IPS-18a (cell line): ENCODE results near the gene PPP1R26.

Experiments used
- H3K27ac ChIP-seq: one replicate; pipeline ENCODE4 v1.5.1; 2013; ENCODE audit warnings: low read length
- H3K27me3 ChIP-seq: one replicate; pipeline ENCODE4 v1.6.1; 2013; ENCODE audit warnings: mild to moderate bottlenecking, low read length; ENCODE audit not compliant: control insufficient read depth, insufficient read depth
- H3K36me3 ChIP-seq: one replicate; pipeline ENCODE4 v1.6.1; 2013; ENCODE audit warnings: low read depth, low read length; ENCODE audit not compliant: control insufficient read depth
- H3K4me1 ChIP-seq: one replicate; pipeline ENCODE4 v1.6.1; 2013; ENCODE audit warnings: low read depth, low read length; ENCODE audit not compliant: control insufficient read depth
- H3K4me3 ChIP-seq: one replicate; pipeline ENCODE4 v1.5.1; 2013; ENCODE audit warnings: low read length
- H3K9ac ChIP-seq: one replicate; pipeline ENCODE4 v1.6.1; 2013; ENCODE audit warnings: mild to moderate bottlenecking, low read length, moderate library complexity
- H3K9me3 ChIP-seq: one replicate; pipeline ENCODE4 v1.6.1; 2013; ENCODE audit warnings: low read depth, low read length; ENCODE audit not compliant: control insufficient read depth

The PPP1R26 gene

DNA sequence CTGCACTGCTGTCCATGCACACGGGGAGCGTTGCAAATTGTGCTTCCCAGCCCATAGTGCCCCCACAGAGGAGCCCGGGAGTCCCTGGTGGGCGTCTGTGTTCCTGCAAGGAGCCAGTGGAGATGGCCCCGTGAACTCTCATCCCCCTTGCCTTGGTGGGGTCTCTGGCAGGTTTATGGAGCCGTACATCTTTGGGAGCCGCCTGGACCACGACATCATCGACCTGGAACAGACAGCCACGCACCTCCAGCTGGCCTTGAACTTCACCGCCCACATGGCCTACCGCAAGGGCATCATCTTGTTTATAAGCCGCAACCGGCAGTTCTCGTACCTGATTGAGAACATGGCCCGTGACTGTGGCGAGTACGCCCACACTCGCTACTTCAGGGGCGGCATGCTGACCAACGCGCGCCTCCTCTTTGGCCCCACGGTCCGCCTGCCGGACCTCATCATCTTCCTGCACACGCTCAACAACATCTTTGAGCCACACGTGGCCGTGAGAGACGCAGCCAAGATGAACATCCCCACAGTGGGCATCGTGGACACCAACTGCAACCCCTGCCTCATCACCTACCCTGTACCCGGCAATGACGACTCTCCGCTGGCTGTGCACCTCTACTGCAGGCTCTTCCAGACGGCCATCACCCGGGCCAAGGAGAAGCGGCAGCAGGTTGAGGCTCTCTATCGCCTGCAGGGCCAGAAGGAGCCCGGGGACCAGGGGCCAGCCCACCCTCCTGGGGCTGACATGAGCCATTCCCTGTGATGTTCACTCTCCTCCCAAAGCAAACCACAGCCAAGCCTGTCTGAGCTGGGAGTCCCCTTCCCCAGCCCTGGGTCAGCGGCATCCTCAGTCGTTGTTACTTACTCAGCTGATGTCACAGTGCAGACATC is 24.0 kb downstream of the PPP1R26 start:
- no peak overlapping the region for H3K4me3 ChIP-seq
- peaks cover 8% of the 10 kb centered on the region for H3K4me1 ChIP-seq
- H3K9ac ChIP-seq, result no peak overlapping the region
- no peak overlapping the region for H3K27ac ChIP-seq
- peaks cover 35% of the 10 kb centered on the region for H3K36me3 ChIP-seq
- H3K27me3 ChIP-seq, result peaks cover 5% of the 10 kb centered on the region
- H3K9me3 ChIP-seq, result no peaks in the 10 kb centered on the region

DNA sequence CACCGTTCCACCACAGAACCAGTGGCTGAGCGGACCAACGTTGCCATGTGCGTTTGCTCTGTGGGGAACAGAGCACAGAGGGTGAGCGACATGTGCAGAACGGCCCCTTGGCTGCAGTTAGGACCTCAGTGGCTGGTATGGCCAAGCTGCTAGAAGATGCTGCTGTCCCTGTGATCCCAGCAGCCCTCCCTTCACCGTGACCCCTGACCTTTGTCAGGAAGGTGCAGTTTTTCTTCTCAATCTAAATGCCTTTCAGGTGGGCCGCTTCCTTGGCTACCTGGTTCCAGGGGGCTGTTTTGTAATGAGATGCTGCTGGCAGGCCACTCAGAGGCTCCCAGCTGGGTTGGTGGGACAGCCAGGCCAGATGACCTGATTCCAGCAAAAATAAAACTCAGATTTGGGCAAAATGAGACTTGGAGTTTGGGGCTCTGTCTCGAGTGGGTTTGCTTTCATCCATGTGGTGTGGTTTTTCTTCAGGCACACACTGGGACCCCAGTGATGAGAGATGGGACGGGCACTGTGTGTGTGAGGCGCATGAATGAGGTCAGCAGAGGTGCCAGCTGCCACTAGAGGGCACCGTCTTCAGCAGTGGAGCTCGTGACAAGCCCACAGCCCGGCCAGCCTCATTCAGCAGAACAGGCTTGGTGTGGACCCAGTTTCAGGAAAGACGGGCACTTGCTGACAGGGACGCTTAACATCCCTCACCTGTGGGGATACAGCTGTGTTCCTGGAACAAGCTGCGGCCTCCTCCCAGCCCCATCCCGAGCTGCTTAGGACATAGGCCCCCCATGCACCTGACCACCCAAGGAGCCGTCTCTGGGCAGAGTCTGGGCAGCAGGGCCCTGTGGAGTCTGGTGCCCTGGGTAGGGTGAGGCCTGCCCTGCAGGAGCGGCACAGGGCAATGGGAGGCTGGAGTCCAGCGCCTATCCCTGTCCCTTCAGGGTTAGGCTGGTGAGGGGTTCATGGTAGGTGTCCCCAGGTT is 25.0 kb downstream of the PPP1R26 start:
- H3K36me3 ChIP-seq, result peaks cover 35% of the 10 kb centered on the region
- no peak overlapping the region for H3K27ac ChIP-seq
- H3K4me3 ChIP-seq, result no peak overlapping the region
- no peaks in the 10 kb centered on the region for H3K27me3 ChIP-seq
- no peaks in the 10 kb centered on the region for H3K9me3 ChIP-seq
- no peak overlapping the region for H3K9ac ChIP-seq
- H3K4me1 ChIP-seq, result peaks cover 8% of the 10 kb centered on the region

DNA sequence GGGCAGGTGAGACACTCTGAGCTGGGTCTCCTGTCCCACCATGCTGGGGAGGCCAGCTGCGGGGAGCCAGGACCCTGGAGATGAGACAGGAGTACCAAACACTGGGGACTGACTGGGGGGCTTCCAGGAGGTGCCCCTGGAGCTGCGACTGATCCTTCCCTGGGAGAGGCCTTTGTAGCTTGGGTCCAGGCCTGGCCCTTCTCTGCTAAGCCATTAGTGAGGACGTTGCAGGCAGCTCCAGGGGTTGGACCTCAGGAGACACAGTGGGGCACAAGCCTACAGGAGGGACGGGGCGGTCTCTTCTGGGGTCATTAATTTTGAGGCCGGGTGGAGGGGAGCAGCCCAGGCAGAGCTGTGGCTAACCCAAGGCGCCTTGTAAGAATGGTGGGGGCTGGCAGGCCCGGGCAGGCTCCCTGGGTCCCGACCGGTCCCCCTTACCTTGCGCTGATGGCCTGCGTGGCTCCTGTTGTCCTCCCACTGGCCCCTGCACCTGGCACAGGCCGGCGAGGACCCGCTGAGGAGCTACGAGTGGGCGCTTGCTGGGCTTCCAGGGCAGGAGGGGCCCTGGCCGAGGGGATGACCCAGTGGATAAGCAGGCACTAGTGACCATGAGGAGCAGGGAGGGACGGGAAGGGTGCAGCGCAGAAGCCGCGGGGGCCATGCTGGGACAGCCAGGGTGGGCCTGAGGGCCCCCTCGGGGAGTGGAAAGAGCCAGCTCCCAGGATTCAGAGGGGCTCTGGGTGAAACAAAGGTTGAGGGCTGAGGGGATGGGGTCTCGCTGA is 26.0 kb downstream of the PPP1R26 start:
- Histone ChIP-seq H3K9me3 (no peaks in the 10 kb centered on the region), H3K27me3 (no peaks in the 10 kb centered on the region), H3K27ac (no peak overlapping the region), H3K4me1 (peaks cover 8% of the 10 kb centered on the region), H3K9ac (no peak overlapping the region), H3K4me3 (no peak overlapping the region), H3K36me3 (peaks cover 35% of the 10 kb centered on the region)

DNA sequence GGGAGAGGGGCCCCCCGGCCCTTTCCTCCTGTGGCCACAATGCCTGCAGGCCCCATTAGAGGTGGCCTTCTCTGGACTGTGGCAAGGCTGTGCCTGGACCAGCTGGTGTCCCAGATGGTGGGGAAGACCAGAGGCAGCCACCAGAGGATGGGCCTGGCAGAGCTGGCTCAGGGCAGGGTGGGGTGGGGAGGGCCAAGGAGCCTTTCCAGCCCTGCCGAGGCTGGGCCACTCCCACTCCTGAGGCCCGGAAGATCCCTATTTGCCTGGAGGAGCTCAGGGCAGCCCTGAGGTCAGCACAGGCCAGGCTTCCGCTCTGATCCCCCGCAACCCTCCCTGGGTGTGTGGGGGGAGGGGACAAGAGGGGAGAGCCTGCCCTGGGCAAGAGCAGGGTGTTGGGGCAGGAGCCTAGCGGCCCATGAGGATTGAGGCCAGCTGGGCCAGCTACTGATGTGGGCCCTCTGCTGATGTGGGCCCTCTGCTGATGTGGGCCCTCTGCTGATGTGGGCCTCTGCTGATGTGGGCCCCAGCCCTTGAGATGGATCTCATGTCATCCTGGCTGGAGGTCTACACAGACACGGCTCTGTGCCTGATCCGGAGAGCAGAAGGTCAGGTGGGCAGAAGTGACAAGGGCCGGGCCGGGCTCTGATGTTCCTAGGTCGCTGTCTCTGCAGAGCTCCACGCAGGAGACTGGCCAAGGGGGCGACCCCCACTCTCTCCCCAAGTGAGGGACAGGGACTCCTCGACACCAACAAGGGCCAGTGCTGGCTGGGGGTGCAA is 26.9 kb downstream of the PPP1R26 start:
- no peak overlapping the region for H3K9ac ChIP-seq
- no peaks in the 10 kb centered on the region for H3K27me3 ChIP-seq
- peaks cover 4% of the 10 kb centered on the region for H3K4me1 ChIP-seq
- no peaks in the 10 kb centered on the region for H3K9me3 ChIP-seq
- H3K27ac ChIP-seq, result no peak overlapping the region
- H3K4me3 ChIP-seq, result no peak overlapping the region
- H3K36me3 ChIP-seq, result peaks cover 35% of the 10 kb centered on the region

DNA sequence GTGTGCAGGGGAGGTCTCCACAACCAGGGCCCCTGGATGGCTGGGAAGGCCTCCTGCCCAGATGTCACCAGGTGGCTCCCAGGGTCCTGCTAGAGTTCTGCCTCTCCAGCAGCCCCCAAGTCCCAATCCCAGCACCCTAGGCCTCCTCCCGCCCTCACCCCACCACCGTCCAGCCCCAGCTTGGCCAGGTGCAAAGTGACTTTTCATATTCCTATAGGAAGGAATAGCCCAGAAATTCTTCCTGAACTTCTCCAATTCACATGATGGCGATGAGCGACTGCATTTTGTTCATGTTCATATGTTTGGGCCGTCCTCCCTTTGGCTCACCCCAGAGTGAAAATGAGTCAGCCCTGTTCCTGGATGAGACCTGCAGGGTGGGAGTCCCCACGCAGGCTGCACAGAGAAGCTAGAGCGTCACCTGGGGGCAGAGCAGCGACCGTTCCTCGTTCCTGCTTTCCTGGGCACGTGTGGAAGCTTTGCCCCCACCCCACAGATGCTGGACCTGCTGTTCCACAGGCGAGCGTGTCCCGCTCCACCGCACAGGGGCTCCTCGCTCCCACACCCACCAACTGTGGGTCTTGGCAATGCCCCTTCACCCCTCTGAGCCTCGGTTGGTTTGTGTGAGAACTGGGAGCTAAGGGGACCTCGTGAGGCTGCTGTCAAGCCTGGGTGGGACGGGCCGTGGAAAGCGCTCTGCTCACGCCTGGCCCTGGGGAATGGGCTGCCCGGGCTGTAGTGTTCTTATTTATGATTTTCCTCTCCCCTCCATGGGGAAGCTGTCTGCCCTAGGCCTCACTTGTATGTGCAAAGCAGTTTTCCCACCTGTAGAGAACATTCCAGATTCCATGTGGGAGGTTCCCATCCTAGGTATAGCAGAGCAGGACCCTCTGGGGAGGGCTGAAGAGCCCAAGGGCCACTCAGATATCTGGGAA is 27.8 kb downstream of the PPP1R26 start:
- Histone ChIP-seq H3K4me3 (no peak overlapping the region), H3K27me3 (no peaks in the 10 kb centered on the region), H3K9me3 (no peaks in the 10 kb centered on the region), H3K4me1 (no peaks in the 10 kb centered on the region), H3K9ac (no peak overlapping the region), H3K36me3 (peaks cover 27% of the 10 kb centered on the region), H3K27ac (no peak overlapping the region)

- H3K27ac ChIP-seq, result no peak overlapping the region
- no peaks in the 10 kb centered on the region for H3K9me3 ChIP-seq
Observed at GRCh38 chr9:135508211-135508820, 28.7 kb downstream of the PPP1R26 start.

DNA sequence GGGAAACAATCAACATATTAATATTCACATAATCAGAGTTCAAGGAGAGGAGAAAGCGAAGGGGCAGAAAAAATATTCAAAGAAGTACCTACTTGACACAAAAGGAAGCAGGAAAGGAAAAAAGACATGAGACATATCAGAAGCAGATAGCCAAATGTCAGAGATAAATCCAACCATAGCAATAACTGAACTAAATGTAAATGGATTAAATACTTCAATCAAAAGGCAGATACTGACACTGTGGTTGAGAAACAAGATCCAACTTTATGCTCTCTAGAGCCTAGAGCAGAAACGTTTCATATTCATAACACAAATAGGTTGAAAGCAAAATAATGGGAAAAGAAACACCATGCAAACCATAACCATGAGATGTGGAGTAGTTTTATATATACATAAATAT is 29.9 kb downstream of the PPP1R26 start:
- H3K9me3 ChIP-seq, result no peaks in the 10 kb centered on the region
- no peak overlapping the region for H3K4me3 ChIP-seq
- no peaks in the 10 kb centered on the region for H3K4me1 ChIP-seq
- peaks cover 6% of the 10 kb centered on the region for H3K36me3 ChIP-seq
- H3K27ac ChIP-seq, result no peak overlapping the region
- no peaks in the 10 kb centered on the region for H3K27me3 ChIP-seq
- H3K9ac ChIP-seq, result no peak overlapping the region

More at GRCh38 chr9:135508211-135508820, 28.7 kb downstream of the PPP1R26 start:
- H3K9ac ChIP-seq, result no peak overlapping the region
- H3K36me3 ChIP-seq, result peaks cover 18% of the 10 kb centered on the region
- no peaks in the 10 kb centered on the region for H3K4me1 ChIP-seq
- no peaks in the 10 kb centered on the region for H3K27me3 ChIP-seq
- no peak overlapping the region for H3K4me3 ChIP-seq

DNA sequence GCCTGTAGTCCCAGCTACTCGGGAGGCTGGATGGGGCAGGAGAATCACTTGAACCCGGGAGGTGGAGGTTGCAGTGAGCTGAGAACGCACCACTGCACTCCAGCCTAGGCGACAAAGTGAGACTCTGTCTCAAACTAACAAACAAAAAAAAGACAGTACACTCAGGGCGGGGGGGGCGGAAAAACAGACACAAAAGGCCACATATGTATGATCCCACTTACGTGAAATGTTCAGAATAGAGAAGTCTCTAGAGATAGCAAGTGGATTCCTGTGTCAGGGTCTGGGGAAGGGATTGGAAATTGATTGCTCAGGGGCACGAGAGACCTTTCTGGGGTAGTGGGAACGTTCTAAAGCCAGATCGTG is 32.6 kb downstream of the PPP1R26 start:
- Histone ChIP-seq H3K36me3 (no peaks in the 10 kb centered on the region), H3K4me3 (no peak overlapping the region), H3K27me3 (no peaks in the 10 kb centered on the region), H3K27ac (no peak overlapping the region), H3K4me1 (no peaks in the 10 kb centered on the region), H3K9me3 (no peaks in the 10 kb centered on the region), H3K9ac (no peak overlapping the region)

GRCh38 chr9:135512904-135513303 is 33.3 kb downstream of the PPP1R26 start:
- H3K4me1 ChIP-seq, result no peaks in the 10 kb centered on the region
- H3K27ac ChIP-seq, result no peak overlapping the region
- H3K4me3 ChIP-seq, result no peak overlapping the region
- no peak overlapping the region for H3K9ac ChIP-seq
- no peaks in the 10 kb centered on the region for H3K27me3 ChIP-seq
- H3K9me3 ChIP-seq, result no peaks in the 10 kb centered on the region
- H3K36me3 ChIP-seq, result no peaks in the 10 kb centered on the region
